ENCODE results near the gene GALNT18.

GRCh38 chr11:11270236-11270775, 351.5 kb downstream of the GALNT18 start:
- no peak for TF ChIP-seq CTCF (conservative IDR thresholded peaks at IDR 0.05; ENCODE audit: low read depth in 2 of 2)
- TF ChIP-seq EZH2 (IDR thresholded peaks at IDR 0.05; ENCODE audit: low read depth, unreplicated experiment), result no peak
- TF ChIP-seq, protein P1, sequence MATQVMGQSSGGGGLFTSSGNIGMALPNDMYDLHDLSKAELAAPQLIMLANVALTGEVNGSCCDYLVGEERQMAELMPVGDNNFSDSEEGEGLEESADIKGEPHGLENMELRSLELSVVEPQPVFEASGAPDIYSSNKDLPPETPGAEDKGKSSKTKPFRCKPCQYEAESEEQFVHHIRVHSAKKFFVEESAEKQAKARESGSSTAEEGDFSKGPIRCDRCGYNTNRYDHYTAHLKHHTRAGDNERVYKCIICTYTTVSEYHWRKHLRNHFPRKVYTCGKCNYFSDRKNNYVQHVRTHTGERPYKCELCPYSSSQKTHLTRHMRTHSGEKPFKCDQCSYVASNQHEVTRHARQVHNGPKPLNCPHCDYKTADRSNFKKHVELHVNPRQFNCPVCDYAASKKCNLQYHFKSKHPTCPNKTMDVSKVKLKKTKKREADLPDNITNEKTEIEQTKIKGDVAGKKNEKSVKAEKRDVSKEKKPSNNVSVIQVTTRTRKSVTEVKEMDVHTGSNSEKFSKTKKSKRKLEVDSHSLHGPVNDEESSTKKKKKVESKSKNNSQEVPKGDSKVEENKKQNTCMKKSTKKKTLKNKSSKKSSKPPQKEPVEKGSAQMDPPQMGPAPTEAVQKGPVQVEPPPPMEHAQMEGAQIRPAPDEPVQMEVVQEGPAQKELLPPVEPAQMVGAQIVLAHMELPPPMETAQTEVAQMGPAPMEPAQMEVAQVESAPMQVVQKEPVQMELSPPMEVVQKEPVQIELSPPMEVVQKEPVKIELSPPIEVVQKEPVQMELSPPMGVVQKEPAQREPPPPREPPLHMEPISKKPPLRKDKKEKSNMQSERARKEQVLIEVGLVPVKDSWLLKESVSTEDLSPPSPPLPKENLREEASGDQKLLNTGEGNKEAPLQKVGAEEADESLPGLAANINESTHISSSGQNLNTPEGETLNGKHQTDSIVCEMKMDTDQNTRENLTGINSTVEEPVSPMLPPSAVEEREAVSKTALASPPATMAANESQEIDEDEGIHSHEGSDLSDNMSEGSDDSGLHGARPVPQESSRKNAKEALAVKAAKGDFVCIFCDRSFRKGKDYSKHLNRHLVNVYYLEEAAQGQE (IDR thresholded peaks at IDR 0.05; ENCODE audit: unreplicated experiment), result no peak
- no peak for TF ChIP-seq EZH2phosphoT487 (IDR thresholded peaks at IDR 0.05; ENCODE audit: unreplicated experiment)
